DOHH2 (cell line): ENCODE measurements around the gene GRAMD1C.

ENCODE experiments used
- EZH2phosphoT487 ChIP-seq: fragments of 200-600 bp; sonication (generic); IDR thresholded peaks from 2 replicates; pipeline ENCODE4 v1.6.1; 2017; ENCODE audit warnings: borderline replicate concordance, mild to moderate bottlenecking, antibody characterized with exemption, low read length, moderate library complexity, mixed read lengths
- TF ChIP-seq, protein P1 (sequence below): fragments of 200-600 bp; sonication (generic); IDR thresholded peaks from one replicate; pipeline ENCODE4 v1.5.1; 2014; ENCODE audit warnings: antibody characterized with exemption, mild to moderate bottlenecking, low read depth, low read length; ENCODE audit not compliant: poor library complexity, severe bottlenecking

DNA sequence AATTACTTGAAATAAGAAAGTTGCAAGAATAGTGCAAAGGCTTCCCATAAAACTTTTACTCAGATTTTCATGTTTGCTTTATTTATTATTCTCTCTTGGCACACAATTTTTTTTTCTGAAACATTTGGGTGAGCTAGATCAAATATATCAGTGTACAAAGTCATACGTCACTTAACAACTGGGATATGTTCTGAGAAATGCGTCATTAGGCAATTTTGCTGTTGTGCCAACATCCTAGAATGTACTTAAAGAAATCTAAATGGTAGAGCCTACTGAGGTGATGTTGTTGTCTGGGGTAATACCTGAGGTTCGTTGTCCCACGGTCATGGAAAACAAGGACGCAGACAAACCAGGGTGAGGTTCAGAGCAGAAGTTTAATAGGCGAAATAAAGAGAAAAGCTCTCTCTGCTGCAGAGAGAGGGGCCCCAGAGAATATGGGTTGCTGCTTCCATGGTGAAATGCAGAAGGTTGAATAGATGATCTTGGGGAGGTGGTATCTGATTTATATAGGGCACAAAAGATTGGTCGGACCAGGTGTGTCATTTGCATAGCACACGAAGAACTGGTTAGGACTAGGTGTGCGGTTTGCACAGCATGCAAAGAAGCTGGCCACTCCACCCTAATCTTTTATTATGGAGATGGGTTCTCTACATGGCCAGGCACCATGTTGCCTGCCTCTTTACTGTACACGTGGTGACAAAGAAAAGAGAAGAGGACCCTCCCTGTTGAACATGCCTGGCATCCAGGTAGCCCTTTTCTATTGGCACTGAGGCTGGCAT, 8.8 kb upstream of the GRAMD1C start:
- TF ChIP-seq, protein P1, sequence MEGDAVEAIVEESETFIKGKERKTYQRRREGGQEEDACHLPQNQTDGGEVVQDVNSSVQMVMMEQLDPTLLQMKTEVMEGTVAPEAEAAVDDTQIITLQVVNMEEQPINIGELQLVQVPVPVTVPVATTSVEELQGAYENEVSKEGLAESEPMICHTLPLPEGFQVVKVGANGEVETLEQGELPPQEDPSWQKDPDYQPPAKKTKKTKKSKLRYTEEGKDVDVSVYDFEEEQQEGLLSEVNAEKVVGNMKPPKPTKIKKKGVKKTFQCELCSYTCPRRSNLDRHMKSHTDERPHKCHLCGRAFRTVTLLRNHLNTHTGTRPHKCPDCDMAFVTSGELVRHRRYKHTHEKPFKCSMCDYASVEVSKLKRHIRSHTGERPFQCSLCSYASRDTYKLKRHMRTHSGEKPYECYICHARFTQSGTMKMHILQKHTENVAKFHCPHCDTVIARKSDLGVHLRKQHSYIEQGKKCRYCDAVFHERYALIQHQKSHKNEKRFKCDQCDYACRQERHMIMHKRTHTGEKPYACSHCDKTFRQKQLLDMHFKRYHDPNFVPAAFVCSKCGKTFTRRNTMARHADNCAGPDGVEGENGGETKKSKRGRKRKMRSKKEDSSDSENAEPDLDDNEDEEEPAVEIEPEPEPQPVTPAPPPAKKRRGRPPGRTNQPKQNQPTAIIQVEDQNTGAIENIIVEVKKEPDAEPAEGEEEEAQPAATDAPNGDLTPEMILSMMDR: no peak
- TF ChIP-seq EZH2phosphoT487: no peak
